Smooth muscle cell (in vitro differentiated cells): ENCODE data around the gene PDZD4. TPM values are rescaled to one million over a fixed set of nuclear protein-coding genes. Genes with fewer than 3 reads are reported as not detected.

Experiments
- DNase-seq: peaks from one replicate; lab custom pipeline; 2025; ENCODE audit not compliant: unreplicated experiment; lab: John Stamatoyannopoulos, UW
- H2AFZ ChIP-seq: fragments of 200-600 bp; sonication (generic); 2 replicates; pipeline ENCODE4 v1.6.0; 2016; ENCODE audit warnings: antibody characterized with exemption, low read depth, mild to moderate bottlenecking
- H3F3A ChIP-seq: fragments of 200-600 bp; sonication (generic); 2 replicates; pipeline ENCODE4 v1.6.0; 2017; ENCODE audit warnings: antibody characterized with exemption, low read depth
- H3K27ac ChIP-seq: fragments of 200-600 bp; sonication (generic); 2 replicates; pipeline ENCODE4 v1.5.1; 2016; ENCODE audit warnings: low read depth, mild to moderate bottlenecking
- H3K27me3 ChIP-seq: fragments of 200-600 bp; sonication (generic); 2 replicates; pipeline ENCODE4 v1.6.1; 2016; ENCODE audit warnings: low read depth, mild to moderate bottlenecking
- H3K36me3 ChIP-seq: fragments of 200-600 bp; sonication (generic); 2 replicates; pipeline ENCODE4 v1.5.1; 2016; ENCODE audit warnings: low read depth
- H3K4me1 ChIP-seq: fragments of 200-600 bp; sonication (generic); 2 replicates; pipeline ENCODE4 v1.5.1; 2016; ENCODE audit warnings: low read depth
- H3K4me2 ChIP-seq: fragments of 200-600 bp; sonication (generic); 2 replicates; pipeline ENCODE4 v1.6.0; 2016; ENCODE audit warnings: mild to moderate bottlenecking
- H3K4me3 ChIP-seq: fragments of 200-600 bp; sonication (generic); 2 replicates; pipeline ENCODE4 v1.5.1; 2016; ENCODE audit warnings: mild to moderate bottlenecking
- H3K79me2 ChIP-seq: fragments of 200-600 bp; sonication (generic); 2 replicates; pipeline ENCODE4 v1.6.0; 2016; ENCODE audit warnings: low read depth, mild to moderate bottlenecking
- H3K9ac ChIP-seq: fragments of 200-600 bp; sonication (generic); 2 replicates; pipeline ENCODE4 v1.6.0; 2016; ENCODE audit warnings: low read depth
- H3K9me3 ChIP-seq: fragments of 200-600 bp; sonication (generic); replicated peaks from 2 replicates; pipeline ENCODE4 v1.5.1; 2016; ENCODE audit warnings: low read depth
- H4K20me1 ChIP-seq: fragments of 200-600 bp; sonication (generic); 2 replicates; pipeline ENCODE4 v1.6.0; 2016; ENCODE audit warnings: low read depth
- CTCF ChIP-seq: fragments of 200-600 bp; sonication (generic); IDR thresholded peaks from 2 replicates; pipeline ENCODE4 v1.5.1; 2017; ENCODE audit warnings: borderline replicate concordance, mild to moderate bottlenecking, antibody characterized with exemption; ENCODE audit not compliant: insufficient read depth, poor library complexity, severe bottlenecking
- WGBS: methylation state at CpG from one replicate; pipeline ENCODE4 v1.1.7; 2016; ENCODE audit warnings: low lambda C conversion rate; 5-methylcytosine and 5-hydroxymethylcytosine counted together
- polyA plus RNA-seq: library from polyadenylated mRNA; unstranded; fragments of >200 nt; fragmentation: Nextera tagmentation; extraction: Ambion mirVana; gene quantifications from 2 replicates; pipeline ENCODE4 v1.2.1, GENCODE V29; 2016
- total RNA-seq: library from RNA; depleted of rRNA; stranded (reverse); fragments of >200 nt; gene quantifications from 2 replicates; pipeline ENCODE4 v1.2.3, GENCODE V29; 2014

The PDZD4 gene
- total and polyA plus RNA-seq, 2 experiments from 2014 or later, result 2.3 to 3.1 TPM

- no peak overlapping the region for H2AFZ ChIP-seq
- H4K20me1 ChIP-seq, result no peaks in the 10 kb centered on the region
- no peaks in the 10 kb centered on the region for H3K9me3 ChIP-seq
- no peaks in the 10 kb centered on the region for H3K79me2 ChIP-seq
- no peak overlapping the region for H3K9ac ChIP-seq
- no peaks in the 10 kb centered on the region for H3K27me3 ChIP-seq
- H3K4me3 ChIP-seq, result no peak overlapping the region
- WGBS, result 92% methylated on average over 19 of the region's 22 CpGs
- H3K36me3 ChIP-seq, result no peaks in the 10 kb centered on the region
- H3K4me1 ChIP-seq, result no peaks in the 10 kb centered on the region
- TF ChIP-seq CTCF, result no peak
- no peaks in the 10 kb centered on the region for H3F3A ChIP-seq
- H3K4me2 ChIP-seq, result no peak overlapping the region
- no peak for DNase-seq
- no peak overlapping the region for H3K27ac ChIP-seq
Measured at GRCh38 chrX:153768311-153769157, 61.8 kb downstream of the PDZD4 start.

- 97% methylated on average over 20 of the region's 20 CpGs for WGBS
- Histone ChIP-seq H4K20me1 (no peaks in the 10 kb centered on the region), H3K4me2 (no peak overlapping the region), H3K4me1 (no peaks in the 10 kb centered on the region), H3K27me3 (no peaks in the 10 kb centered on the region), H3K9ac (no peak overlapping the region), H3K79me2 (no peaks in the 10 kb centered on the region), H3K36me3 (no peaks in the 10 kb centered on the region), H3K9me3 (no peaks in the 10 kb centered on the region), H3K27ac (no peak overlapping the region), H3K4me3 (no peak overlapping the region), H3F3A (no peaks in the 10 kb centered on the region), H2AFZ (no peak overlapping the region)
- TF ChIP-seq CTCF, result no peak
- no peak for DNase-seq
Measured at GRCh38 chrX:153767674-153768055, 62.7 kb downstream of the PDZD4 start.

GRCh38 chrX:153766871-153767673 is 63.3 kb downstream of the PDZD4 start:
- Histone ChIP-seq H3K27me3 (no peaks in the 10 kb centered on the region), H3K9ac (no peak overlapping the region), H3K4me2 (no peak overlapping the region), H3K36me3 (no peaks in the 10 kb centered on the region), H3K27ac (no peak overlapping the region), H3K4me1 (no peaks in the 10 kb centered on the region), H3F3A (no peaks in the 10 kb centered on the region), H3K9me3 (no peaks in the 10 kb centered on the region), H3K4me3 (no peak overlapping the region), H3K79me2 (no peaks in the 10 kb centered on the region), H4K20me1 (no peaks in the 10 kb centered on the region), H2AFZ (no peak overlapping the region)
- DNase-seq, result no peak
- WGBS, result 91% methylated on average over 40 of the region's 56 CpGs
- no peak for TF ChIP-seq CTCF
